ENCODE results near the gene SPTLC3.

The SPTLC3 gene

GRCh38 chr20:13007596-13007995 lies 1.2 kb upstream of the SPTLC3 start:
- TF ChIP-seq CTCF (IDR thresholded peaks at IDR 0.05) = no peak
- no peaks in the 10 kb centered on the region for H3K27me3 ChIP-seq
- H3K4me3 ChIP-seq = no peak overlapping the region
- H3K9me3 ChIP-seq = no peaks in the 10 kb centered on the region
- intact Hi-C loops (cut with DNase I; ENCODE audit: low total_unique reads) = no loop called here
- no peak for DNase-seq
- no peak overlapping the region for H3K27ac ChIP-seq
- H3K4me1 ChIP-seq = peaks cover 0 to 12% (median 7%) of the 10 kb centered on the region in 4 donors
- H3K36me3 ChIP-seq = no peaks in the 10 kb centered on the region

- H3K36me3 ChIP-seq = no peaks in the 10 kb centered on the region
- no peak for TF ChIP-seq CTCF (IDR thresholded peaks at IDR 0.05)
- H3K27me3 ChIP-seq = no peaks in the 10 kb centered on the region
- no peaks in the 10 kb centered on the region for H3K9me3 ChIP-seq
- DNase-seq = peak in 1 of 2 donors; percentile 23
- intact Hi-C loops (cut with DNase I; ENCODE audit: low total_unique reads) = no loop called here
- H3K27ac ChIP-seq = peak overlapping the region; percentile 36 to 62
- H3K4me1 ChIP-seq = peaks cover 0 to 14% (median 7%) of the 10 kb centered on the region in 4 donors
- H3K4me3 ChIP-seq = peak overlapping the region; percentile 49 to 53
Observed at GRCh38 chr20:13009682-13010406, 1.1 kb downstream of the SPTLC3 start.

GRCh38 chr20:13012886-13013285 lies 4.1 kb downstream of the SPTLC3 start:
- H3K4me3 ChIP-seq = no peak overlapping the region
- peaks cover 0 to 15% (median 9%) of the 10 kb centered on the region in 4 donors for H3K4me1 ChIP-seq
- H3K36me3 ChIP-seq = no peaks in the 10 kb centered on the region
- H3K27me3 ChIP-seq = no peaks in the 10 kb centered on the region
- H3K9me3 ChIP-seq = no peaks in the 10 kb centered on the region
- no peak for DNase-seq
- H3K27ac ChIP-seq = no peak overlapping the region
- no peak for TF ChIP-seq CTCF (IDR thresholded peaks at IDR 0.05)
- intact Hi-C loops (cut with DNase I; ENCODE audit: low total_unique reads) = no loop called here

GRCh38 chr20:13013411-13013810 lies 4.6 kb downstream of the SPTLC3 start:
- Histone ChIP-seq H3K36me3 (no peaks in the 10 kb centered on the region), H3K9me3 (no peaks in the 10 kb centered on the region), H3K4me3 (no peak overlapping the region), H3K27ac (no peak overlapping the region), H3K27me3 (no peaks in the 10 kb centered on the region), H3K4me1 (peaks cover 0 to 15% (median 9%) of the 10 kb centered on the region in 4 donors)
- TF ChIP-seq CTCF (IDR thresholded peaks at IDR 0.05) = no peak
- intact Hi-C loops (cut with DNase I; ENCODE audit: low total_unique reads) = no loop called here
- no peak for DNase-seq

- Histone ChIP-seq H3K36me3 (no peaks in the 10 kb centered on the region), H3K27ac (no peak overlapping the region), H3K27me3 (no peaks in the 10 kb centered on the region), H3K4me1 (peaks cover 0 to 5% (median 1%) of the 10 kb centered on the region in 4 donors), H3K4me3 (no peak overlapping the region), H3K9me3 (peaks cover 0 to 12% (median 0%) of the 10 kb centered on the region in 3 donors)
- intact Hi-C loops (cut with DNase I; ENCODE audit: low total_unique reads) = no loop called here
- no peak for TF ChIP-seq CTCF (IDR thresholded peaks at IDR 0.05)
- no peak for DNase-seq
Observed at GRCh38 chr20:13017235-13017634, 8.5 kb downstream of the SPTLC3 start.
